Gastroesophageal sphincter (tissue), 3 donors: ENCODE data around the gene IL13RA1.

ENCODE experiments used
- POLR2A ChIP-seq, 2 donors: fragments of 450-650 bp; IDR thresholded peaks; one replicate each; pipeline ENCODE4 v1.6.1; 2017; ENCODE audit warnings: antibody characterized with exemption in 2 of 2, mild to moderate bottlenecking in 2 of 2, moderate library complexity in 1 of 2
- TF ChIP-seq, protein P1 (sequence below), 4 experiments: fragments of 200-600 bp in 2 of 4; fragments of 450-650 bp in 2 of 4; sonication (generic) in 1 of 4; IDR thresholded peaks; one replicate each; pipeline ENCODE4 v1.5.1; 2017 to 2019; ENCODE audit warnings: antibody characterized with exemption in 4 of 4, mild to moderate bottlenecking in 2 of 4, moderate library complexity in 2 of 4

DNA sequence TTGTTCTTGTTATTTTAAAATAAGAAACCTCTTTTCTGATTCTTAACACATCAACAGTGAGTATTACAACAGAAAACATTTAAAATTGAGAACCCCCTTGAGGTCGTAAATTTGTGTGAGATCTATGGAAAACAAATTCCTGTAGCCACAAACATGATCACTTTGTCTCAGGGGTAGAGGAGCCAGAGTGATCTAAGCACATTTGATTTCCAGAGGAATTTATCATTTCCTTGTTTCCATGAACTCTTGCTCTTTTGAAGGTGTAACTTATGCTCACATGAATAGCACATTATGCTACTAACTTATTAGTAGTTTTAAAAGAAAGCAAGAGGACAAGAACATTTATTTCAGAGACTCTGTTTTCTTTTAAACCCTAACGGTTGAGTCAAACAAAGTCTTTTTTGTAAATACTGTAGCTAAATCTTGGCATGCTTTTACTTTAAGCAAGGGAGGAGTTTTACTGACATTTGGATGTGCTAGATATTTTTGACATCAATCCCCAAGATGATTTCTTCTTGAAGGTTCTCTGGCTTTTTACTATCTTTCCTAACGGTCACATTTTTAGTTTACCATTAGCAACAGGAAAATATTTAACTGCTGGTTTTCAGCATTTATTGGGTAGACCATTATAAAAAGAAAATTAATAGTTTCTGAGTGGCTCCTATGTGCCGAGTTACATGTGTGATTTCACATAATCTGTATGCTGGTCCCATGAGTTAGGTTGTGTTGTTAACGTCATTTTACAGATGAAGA lies 68.3 kb downstream of the IL13RA1 start:
- TF ChIP-seq, protein P1, sequence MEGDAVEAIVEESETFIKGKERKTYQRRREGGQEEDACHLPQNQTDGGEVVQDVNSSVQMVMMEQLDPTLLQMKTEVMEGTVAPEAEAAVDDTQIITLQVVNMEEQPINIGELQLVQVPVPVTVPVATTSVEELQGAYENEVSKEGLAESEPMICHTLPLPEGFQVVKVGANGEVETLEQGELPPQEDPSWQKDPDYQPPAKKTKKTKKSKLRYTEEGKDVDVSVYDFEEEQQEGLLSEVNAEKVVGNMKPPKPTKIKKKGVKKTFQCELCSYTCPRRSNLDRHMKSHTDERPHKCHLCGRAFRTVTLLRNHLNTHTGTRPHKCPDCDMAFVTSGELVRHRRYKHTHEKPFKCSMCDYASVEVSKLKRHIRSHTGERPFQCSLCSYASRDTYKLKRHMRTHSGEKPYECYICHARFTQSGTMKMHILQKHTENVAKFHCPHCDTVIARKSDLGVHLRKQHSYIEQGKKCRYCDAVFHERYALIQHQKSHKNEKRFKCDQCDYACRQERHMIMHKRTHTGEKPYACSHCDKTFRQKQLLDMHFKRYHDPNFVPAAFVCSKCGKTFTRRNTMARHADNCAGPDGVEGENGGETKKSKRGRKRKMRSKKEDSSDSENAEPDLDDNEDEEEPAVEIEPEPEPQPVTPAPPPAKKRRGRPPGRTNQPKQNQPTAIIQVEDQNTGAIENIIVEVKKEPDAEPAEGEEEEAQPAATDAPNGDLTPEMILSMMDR (IDR thresholded peaks at IDR 0.05): no peak
- no peak for TF ChIP-seq POLR2A (IDR thresholded peaks at IDR 0.05)
